ENCODE results near the gene ERC2.

ERC2 gene

GRCh38 chr3:55782807-55783206 is 685.5 kb downstream of the ERC2 start:
- FAIRE-seq (no peak), DNase-seq (ENCODE audit: insufficient read length, low spot score) (no peak)

DNA sequence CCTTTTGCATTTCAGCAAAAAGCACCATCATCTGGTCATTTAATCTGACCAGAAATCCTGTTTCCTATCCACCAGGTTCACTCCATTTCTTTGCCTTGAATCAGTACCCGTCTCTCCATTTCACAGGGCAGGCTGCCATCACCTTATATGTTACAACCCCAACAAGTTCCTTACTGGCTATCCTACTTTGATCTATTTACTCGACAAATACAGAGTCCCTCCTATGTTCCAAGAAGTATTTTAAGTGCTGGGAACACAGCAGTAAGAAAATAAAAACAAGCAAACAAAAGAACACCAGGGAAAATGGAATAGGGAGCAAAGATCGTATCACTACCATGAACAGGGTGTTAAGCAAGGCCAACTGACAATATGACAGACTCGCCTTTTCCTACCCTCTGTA is 685.9 kb downstream of the ERC2 start:
- no peak for DNase-seq (ENCODE audit: insufficient read length, low spot score)
- FAIRE-seq: no peak

DNA sequence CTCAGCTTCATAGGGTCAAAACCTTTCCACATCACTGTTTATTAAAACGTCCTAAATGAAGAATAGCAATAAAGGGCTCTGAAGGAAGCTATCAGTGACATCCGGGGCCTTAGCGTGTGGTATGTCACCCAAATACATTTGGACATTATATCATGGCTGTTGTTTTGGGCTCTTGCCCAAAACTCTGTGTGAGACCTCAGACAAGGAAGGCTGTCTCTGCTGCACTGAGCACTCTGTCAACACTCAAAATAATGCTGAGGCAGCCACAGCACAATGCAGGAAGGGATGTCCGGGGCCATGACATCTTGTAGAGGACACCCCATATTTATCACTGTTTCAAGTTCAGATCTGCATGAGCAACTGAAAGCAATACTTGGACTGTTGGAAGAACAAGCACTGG is 687.4 kb downstream of the ERC2 start:
- FAIRE-seq (no peak), DNase-seq (ENCODE audit: insufficient read length, low spot score) (no peak)

DNA sequence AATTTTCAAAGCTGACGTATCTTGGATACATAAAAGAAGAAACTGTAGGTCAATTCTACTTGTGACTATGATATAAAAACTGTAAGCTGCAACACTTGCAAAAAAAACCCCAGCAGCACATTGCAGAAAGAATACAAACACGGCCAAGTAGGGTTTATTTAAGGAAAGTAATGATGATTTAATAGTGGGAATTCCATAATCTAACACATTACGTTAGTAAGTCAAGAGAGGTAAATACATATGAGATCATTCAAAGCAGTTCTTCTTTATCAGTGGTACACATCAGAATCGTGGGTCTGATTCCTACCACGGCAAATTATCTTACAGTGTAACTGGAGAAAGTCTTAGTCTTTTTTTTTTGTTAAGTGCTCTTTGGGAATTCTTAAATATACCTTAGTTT is 688.7 kb downstream of the ERC2 start:
- no peak for FAIRE-seq
- no peak for DNase-seq (ENCODE audit: insufficient read length, low spot score)

DNA sequence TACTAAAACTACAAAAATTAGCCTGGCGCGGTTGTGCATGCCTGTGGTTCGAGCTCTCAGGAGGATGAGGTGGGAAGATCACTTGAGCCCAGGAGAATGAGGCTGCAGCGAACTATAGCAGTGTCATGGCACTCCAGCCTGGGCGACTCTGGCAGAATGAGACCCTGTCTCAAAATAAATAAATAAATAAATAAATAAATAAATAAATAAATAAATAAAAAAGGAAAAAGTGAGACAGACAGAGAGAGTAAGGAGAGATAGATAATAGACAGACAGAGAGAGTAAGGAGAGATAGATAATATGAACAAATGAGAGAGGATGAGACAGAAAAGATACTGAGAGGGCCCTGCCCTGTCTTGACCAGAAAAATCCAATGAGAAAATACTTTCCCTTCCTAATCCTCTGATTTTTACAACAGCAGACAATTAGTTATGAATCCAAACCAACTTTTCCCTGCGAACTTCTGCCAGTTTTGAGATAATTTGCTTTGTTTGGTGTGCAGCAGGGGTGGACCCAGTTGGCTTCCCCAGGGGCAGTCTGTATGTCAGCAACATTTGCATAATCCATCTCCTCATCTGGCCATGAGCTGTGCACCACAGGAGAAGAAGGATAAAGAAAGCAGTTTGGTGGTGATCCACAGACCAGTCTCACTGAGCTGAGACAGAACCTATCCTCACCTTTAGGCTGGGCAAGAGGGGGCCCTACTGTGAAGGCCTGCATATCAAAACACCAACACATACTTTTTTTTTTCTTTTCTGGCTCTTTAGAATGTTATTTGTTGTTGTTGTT is 692.7 kb downstream of the ERC2 start:
- FAIRE-seq (no peak), DNase-seq (ENCODE audit: insufficient read length, low spot score) (no peak)

DNA sequence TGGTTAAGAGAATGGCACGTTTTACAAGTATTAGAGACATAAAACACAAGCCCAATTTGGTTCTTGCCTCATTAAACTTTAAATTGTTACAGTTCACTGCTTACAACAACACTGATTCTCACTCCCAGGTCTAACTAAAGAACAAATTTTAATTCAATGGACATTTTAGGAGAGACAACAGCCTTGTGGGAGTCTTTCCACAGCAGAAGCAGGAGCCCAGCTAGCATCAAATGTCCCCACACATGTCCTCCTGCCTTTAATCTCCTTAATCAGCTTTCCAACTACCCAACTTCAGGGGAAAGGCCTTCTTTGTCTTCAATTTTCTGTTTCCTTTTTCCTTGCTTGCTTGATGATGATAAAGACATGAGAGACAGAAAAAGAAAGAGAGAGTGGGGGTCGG is 693.4 kb downstream of the ERC2 start:
- DNase-seq (ENCODE audit: insufficient read length, low spot score): no peak
- no peak for FAIRE-seq

- DNase-seq (ENCODE audit: insufficient read length, low spot score) (no peak), FAIRE-seq (no peak)
Observed at GRCh38 chr3:55771503-55771902, 696.8 kb downstream of the ERC2 start.

DNA sequence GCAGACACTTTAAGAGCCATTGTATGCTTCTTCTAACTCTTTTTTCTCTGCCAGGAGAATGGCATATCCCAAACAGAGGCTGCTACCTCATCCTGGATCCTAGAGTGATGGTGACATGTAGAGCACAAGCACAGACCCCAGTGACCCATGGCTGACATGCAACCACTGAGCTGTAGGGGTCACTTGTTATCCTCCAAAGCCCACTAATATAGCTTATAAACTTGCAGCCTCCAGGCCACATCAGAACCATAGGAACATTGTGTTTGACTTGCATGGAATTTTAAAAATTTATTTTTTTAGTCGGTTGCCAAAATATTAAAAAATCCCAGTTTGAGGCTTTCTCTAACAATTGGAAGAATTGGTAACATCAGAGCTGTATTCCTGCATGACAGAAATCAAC is 698.2 kb downstream of the ERC2 start:
- no peak for DNase-seq (ENCODE audit: insufficient read length, low spot score)
- no peak for FAIRE-seq

- no peak for DNase-seq (ENCODE audit: insufficient read length, low spot score)
- FAIRE-seq: no peak
Observed at GRCh38 chr3:55766753-55767152, 701.5 kb downstream of the ERC2 start.

DNA sequence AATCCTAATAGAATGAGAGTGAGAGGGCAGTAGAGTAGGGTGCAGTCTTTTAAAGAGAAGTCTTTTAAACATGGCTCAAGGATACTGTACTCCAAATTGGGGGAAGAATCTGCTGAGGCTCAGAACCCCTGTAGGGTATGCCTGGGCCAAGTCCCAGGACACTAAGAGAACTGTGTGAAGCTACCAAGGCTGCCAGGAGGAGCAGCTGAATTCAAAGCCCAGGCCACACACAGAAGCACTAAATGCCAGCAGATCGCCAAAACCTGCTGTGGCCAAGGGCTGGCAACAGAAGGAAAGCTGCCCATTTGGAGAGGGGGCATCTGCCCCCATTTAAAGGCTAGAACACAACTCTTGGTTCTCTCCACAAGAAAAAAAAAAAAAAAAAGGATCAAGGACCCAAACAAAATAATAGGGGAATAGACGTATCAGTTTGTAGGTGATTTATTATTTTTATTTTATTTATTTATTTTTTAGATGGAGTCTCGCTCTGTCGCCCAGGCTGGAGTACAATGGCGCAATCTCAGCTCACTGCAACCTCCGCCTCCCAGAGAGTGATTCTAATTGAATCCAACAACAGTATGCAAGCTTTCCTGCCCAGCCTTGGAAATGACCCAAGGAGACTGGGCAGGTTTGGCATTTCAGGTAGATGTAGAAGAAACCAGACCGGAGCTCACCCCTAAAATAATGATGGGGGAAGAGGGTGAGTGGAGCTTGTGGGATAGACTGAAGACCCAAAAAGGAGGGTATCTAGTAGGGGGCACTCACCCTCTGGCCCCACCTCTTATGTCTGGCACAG is 702.2 kb downstream of the ERC2 start:
- no peak for DNase-seq (ENCODE audit: insufficient read length, low spot score)
- FAIRE-seq: no peak

- no peak for DNase-seq (ENCODE audit: insufficient read length, low spot score)
- no peak for FAIRE-seq
Observed at GRCh38 chr3:55765398-55765797, 702.9 kb downstream of the ERC2 start.

- FAIRE-seq (no peak), DNase-seq (ENCODE audit: insufficient read length, low spot score) (no peak)
Observed at GRCh38 chr3:55756976-55757375, 711.3 kb downstream of the ERC2 start.

- no peak for DNase-seq (ENCODE audit: insufficient read length, low spot score)
- FAIRE-seq: no peak
Observed at GRCh38 chr3:55755516-55756205, 712.6 kb downstream of the ERC2 start.

DNA sequence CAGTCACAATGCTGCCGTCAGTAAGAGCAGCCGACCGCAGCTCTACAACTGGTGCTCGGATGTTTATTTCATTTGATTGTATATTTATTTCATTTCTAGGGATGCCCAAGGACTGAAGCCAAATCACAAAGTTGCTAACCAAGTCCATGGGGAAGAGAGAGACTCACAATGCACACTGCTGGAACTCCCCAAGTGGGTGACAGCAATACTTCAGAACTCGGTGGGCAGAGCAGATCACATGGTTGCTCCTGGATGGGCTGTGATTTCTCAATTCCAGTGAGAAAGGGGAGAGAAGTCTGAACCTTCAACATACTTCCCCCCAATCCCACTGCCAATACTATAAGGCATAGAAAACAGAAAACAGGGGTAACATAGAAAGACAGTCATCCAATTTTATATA is 715.4 kb downstream of the ERC2 start:
- FAIRE-seq (no peak), DNase-seq (ENCODE audit: insufficient read length, low spot score) (no peak)

DNA sequence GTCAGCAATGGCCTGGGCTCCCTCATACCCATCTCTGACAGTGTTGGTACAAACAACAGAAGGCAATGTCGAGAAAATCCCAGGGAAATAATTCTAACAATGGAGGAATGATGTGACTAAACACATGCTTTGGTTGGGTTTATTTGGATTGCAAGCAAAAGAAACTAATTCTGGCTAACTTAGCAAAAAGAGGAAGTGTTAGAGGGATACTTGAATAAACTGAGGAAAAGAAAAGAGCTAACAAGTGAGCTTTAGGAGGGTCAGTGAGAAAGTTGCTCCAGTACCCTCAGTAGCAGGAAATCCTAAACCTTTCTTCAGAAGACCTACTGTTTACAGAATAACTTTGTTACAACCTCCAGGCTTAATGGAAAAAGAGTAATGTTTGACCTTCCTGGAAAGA is 716.5 kb downstream of the ERC2 start:
- DNase-seq (ENCODE audit: insufficient read length, low spot score) (no peak), FAIRE-seq (no peak)

- peak; percentile 75 for DNase-seq (ENCODE audit: insufficient read length, low spot score)
Observed at GRCh38 chr3:55750525-55750924, 717.7 kb downstream of the ERC2 start.

GRCh38 chr3:55749036-55749435 is 719.2 kb downstream of the ERC2 start:
- FAIRE-seq (no peak), DNase-seq (ENCODE audit: insufficient read length, low spot score) (no peak)

More at GRCh38 chr3:55750525-55750924, 717.7 kb downstream of the ERC2 start:
- peak; percentile 64 for FAIRE-seq

DNA sequence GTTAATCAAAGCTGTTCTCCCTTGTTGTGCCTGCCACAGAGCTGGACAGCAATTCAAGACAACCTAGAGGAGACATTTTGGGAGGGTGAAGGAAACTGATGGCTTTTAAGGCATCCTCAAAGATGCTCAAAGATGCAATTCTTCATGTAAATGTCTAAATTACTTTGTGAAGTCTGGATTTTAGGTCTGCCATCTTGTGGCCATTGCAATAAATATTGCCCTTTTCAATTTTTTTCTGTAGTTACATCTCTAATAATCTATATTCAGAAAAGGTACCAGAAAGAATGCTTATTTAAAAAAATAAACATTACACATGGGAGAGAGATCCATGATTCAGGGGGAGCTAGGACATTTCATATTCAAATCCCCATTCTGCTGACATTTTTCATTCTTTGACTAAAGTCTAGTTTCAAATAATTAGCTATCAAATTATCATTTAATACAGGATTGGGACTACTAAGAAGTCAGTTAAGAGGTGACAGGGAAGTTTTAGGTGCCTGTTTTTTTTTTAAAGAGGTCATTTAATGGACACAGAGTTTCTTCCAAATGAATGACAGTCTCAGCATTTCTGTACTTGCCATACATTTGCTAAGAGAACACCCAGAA is 721.4 kb downstream of the ERC2 start:
- DNase-seq (ENCODE audit: insufficient read length, low spot score) (no peak), FAIRE-seq (no peak)

DNA sequence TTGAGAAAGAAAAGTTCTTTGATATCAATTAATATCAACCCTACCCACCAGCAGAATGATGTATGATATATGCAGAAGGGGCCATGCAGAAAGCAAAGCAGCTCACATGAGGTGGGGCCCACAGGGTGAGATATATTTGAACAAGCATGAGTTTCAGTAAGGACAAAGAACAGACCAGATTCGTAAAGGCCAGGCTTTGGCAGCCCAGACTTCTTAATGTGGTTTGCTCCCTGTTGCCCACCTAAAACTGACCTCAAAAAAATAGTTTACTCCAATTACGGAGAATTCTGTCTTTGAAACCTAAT is 725.5 kb downstream of the ERC2 start:
- FAIRE-seq: no peak
- DNase-seq (ENCODE audit: insufficient read length, low spot score): no peak

DNA sequence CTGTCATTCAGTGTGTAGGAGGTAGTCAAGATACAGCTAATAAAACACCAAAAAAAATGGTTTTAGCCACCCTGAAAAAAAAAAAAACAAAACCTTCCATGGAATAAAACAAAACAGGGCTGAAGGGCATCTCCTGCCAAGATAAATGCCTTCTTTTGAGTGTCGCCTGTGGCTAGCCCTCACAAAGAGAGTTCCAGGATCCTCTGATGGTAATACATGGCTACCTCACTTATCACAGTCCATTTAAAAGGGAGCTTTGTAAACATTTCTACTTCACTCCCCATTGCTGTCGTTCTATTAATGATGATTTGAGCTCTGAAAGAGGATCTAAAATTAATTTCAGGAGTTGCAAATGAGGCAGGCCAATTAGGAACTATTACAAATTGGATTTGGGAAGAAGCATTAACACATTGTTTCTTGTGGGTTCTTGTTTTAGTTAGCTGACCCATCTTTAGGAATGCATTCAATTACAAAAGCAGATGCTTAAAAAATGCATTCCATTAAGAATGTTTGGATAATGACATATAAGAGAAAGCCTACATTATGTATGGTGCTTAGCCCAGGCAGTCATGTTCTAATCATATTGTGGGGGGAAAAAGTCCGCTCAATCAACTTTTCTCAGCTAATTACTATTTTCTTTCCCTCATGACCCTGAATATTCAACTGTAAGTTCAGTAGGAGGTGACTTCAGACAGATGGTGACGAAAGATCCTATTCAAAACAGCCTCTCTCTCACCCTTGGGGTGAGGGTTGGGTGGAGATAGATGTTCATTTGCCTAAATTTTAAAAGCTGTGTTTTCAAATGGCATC is 726.0 kb downstream of the ERC2 start:
- no peak for DNase-seq (ENCODE audit: insufficient read length, low spot score)
- FAIRE-seq: no peak

GRCh38 chr3:55737186-55737585 is 731.1 kb downstream of the ERC2 start:
- FAIRE-seq (no peak), DNase-seq (ENCODE audit: insufficient read length, low spot score) (no peak)
